Measurements from ENCODE around the gene HABP4. TPM values are rescaled to one million over a fixed set of nuclear protein-coding genes. Genes with fewer than 3 reads are reported as not detected.

Gene HABP4
- total RNA-seq, 2 donors from 2014 or later, result 2.8 to 4.4 TPM

- Histone ChIP-seq H3K9ac (ENCODE audit: low read depth in 2 of 2, low read length in 2 of 2) (no peak overlapping the region), H3K4me3 (no peak overlapping the region), H3K27ac (no peak overlapping the region), H3K27me3 (no peaks in the 10 kb centered on the region), H3K36me3 (no peaks in the 10 kb centered on the region), H3K9me3 (no peaks in the 10 kb centered on the region), H3K4me1 (no peaks in the 10 kb centered on the region)
- DNase-seq, result no peak
- TF ChIP-seq CTCF (IDR thresholded peaks at IDR 0.05), result no peak
- intact Hi-C loops (cut with DNase I), result loop anchor here (5.0 to 10.0 kb wide), 2 partner anchors 123 to 220 kb away; no protein-coding TSS in a partner anchor
Measured at GRCh38 chr9:96447406-96447805, 2.6 kb upstream of the HABP4 start.

- Histone ChIP-seq H3K9me3 (no peaks in the 10 kb centered on the region), H3K4me1 (no peaks in the 10 kb centered on the region), H3K36me3 (no peaks in the 10 kb centered on the region), H3K27me3 (no peaks in the 10 kb centered on the region), H3K27ac (no peak overlapping the region), H3K4me3 (no peak overlapping the region), H3K9ac (ENCODE audit: low read depth in 2 of 2, low read length in 2 of 2) (no peak overlapping the region)
- no peak for DNase-seq
- TF ChIP-seq CTCF (IDR thresholded peaks at IDR 0.05), result no peak
- intact Hi-C loops (cut with DNase I), result loop anchor here (5.0 to 10.0 kb wide), 2 partner anchors 124 to 219 kb away; no protein-coding TSS in a partner anchor
Measured at GRCh38 chr9:96448546-96449170, 1.3 kb upstream of the HABP4 start.

DNA sequence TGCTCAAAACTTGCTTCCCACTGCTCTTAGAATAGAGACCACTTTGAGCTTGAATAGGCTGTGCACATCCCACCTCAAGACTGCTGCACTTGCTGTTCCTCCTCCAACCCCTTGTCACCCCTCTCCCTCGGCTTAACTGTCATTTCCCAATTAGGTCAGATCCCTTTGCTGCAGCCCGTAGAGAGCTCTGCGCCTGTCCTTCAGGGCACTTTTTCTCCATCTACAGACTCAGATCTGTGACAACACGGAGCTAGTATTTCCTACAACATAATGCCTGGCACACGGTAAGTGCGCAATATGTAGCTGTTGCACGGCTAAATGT, 485 bp upstream of the HABP4 start:
- no peak for TF ChIP-seq CTCF (IDR thresholded peaks at IDR 0.05)

GRCh38 chr9:96450613-96451528, 902 bp downstream of the HABP4 start:
- intact Hi-C loops (cut with DNase I), result no loop called here
- Histone ChIP-seq H3K36me3 (no peaks in the 10 kb centered on the region), H3K9me3 (no peaks in the 10 kb centered on the region), H3K4me1 (no peaks in the 10 kb centered on the region), H3K4me3 (peak overlapping the region; percentile 67), H3K9ac (ENCODE audit: low read depth in 2 of 2, low read length in 2 of 2) (peak overlapping the region; percentile 54 to 71), H3K27ac (no peak overlapping the region), H3K27me3 (no peaks in the 10 kb centered on the region)
- peak; percentile 37 for DNase-seq
- no peak for TF ChIP-seq CTCF (IDR thresholded peaks at IDR 0.05)

More for the DNA sequence above, 485 bp upstream of the HABP4 start:
- Histone ChIP-seq H3K27me3 (no peaks in the 10 kb centered on the region), H3K27ac (no peak overlapping the region), H3K4me3 (peak overlapping the region; percentile 23), H3K4me1 (no peaks in the 10 kb centered on the region), H3K9ac (ENCODE audit: low read depth in 2 of 2, low read length in 2 of 2) (peak overlapping the region in 1 of 2 donors; percentile 46), H3K36me3 (no peaks in the 10 kb centered on the region), H3K9me3 (no peaks in the 10 kb centered on the region)
- no peak for DNase-seq
- intact Hi-C loops (cut with DNase I), result loop anchor here (5.0 to 10.0 kb wide), 2 partner anchors 125 to 218 kb away; no protein-coding TSS in a partner anchor

DNA sequence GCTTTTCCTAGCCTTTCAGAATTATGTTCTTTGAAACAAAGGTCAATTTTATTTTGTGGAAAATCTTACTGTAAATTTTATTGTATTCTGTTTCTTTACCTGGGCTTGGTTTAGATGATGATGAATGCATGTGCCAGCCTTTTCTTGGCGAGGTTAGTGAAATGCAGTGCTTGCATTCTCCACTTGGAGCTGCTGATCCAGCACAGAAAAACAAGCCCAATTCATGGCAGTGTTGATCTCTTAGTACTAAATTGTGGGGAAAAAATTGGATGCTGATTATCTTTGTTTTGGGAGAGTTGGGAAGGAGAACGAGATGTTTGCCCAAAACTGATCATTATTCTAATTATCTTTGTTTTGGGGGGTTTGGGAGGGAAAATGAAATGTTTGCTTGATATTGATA, 3.7 kb downstream of the HABP4 start:
- Histone ChIP-seq H3K36me3 (no peaks in the 10 kb centered on the region), H3K4me1 (no peaks in the 10 kb centered on the region), H3K9ac (ENCODE audit: low read depth in 2 of 2, low read length in 2 of 2) (no peak overlapping the region), H3K9me3 (no peaks in the 10 kb centered on the region), H3K4me3 (no peak overlapping the region), H3K27ac (no peak overlapping the region), H3K27me3 (no peaks in the 10 kb centered on the region)
- no peak for DNase-seq
- no peak for TF ChIP-seq CTCF (IDR thresholded peaks at IDR 0.05)
- intact Hi-C loops (cut with DNase I), result no loop called here

Data from colonic mucosa (tissue), 4 donors.